H1 (cell line): ENCODE measurements around the gene TBX6. TPM values are rescaled to one million over a fixed set of nuclear protein-coding genes. Genes with fewer than 3 reads are reported as not detected.

Experiments used
- CTCF ChIA-PET: fragments of 300-600 bp; sonication (Branson Sonifier 250); formaldehyde crosslinking; loops from one replicate; lab custom pipeline; 2021; ENCODE audit not compliant: partially characterized antibody; lab: Charles Lee
- POLR2A ChIA-PET: fragments of 300-600 bp; sonication (Branson Sonifier 250); formaldehyde crosslinking; loops from one replicate; lab custom pipeline; 2021; ENCODE audit warnings: inconsistent platforms; ENCODE audit not compliant: partially characterized antibody; lab: Charles Lee
- DNase-seq, 2 experiments: peaks; one replicate each; pipeline versions ENCODE4 v3.0.0 to v3.0.0-alpha.2; 2010 to 2022; ENCODE audit warnings: low spot score in 2 of 2, low read depth in 1 of 2, mixed read lengths in 1 of 2
- FAIRE-seq: peaks from 2 replicates; lab custom pipeline; 2011; peaks lifted over from hg19 to GRCh38; lab: Jason Lieb, UNC
- H2AFZ ChIP-seq: 2 replicates; pipeline ENCODE4 v1.8.1; 2012; ENCODE audit warnings: low read length, inconsistent platforms
- H2AK5ac ChIP-seq: 2 replicates; pipeline ENCODE4 v1.6.1; 2013; ENCODE audit warnings: low read depth, low read length
- H2BK120ac ChIP-seq: replicated peaks from 2 replicates; pipeline ENCODE3; 2013; ENCODE audit warnings: low read depth, low read length, inconsistent platforms
- H2BK12ac ChIP-seq: 2 replicates; pipeline ENCODE4 v1.6.1; 2013; ENCODE audit warnings: low read depth, low read length
- H2BK15ac ChIP-seq: 2 replicates; pipeline ENCODE4 v1.6.1; 2013; ENCODE audit warnings: low read length
- H2BK20ac ChIP-seq: 2 replicates; pipeline ENCODE4 v1.6.1; 2013; ENCODE audit warnings: low read length
- H2BK5ac ChIP-seq: 2 replicates; pipeline ENCODE4 v1.6.1; 2013; ENCODE audit warnings: low read depth, low read length
- H3K14ac ChIP-seq: 2 replicates; pipeline ENCODE4 v1.6.1; 2013; ENCODE audit warnings: inconsistent platforms; ENCODE audit not compliant: insufficient read length
- H3K18ac ChIP-seq: 2 replicates; pipeline ENCODE4 v1.6.1; 2013; ENCODE audit warnings: low read length; ENCODE audit errors: extremely low read depth
- H3K23ac ChIP-seq: 2 replicates; pipeline ENCODE4 v1.6.1; 2013; ENCODE audit warnings: inconsistent platforms; ENCODE audit not compliant: insufficient read length
- H3K23me2 ChIP-seq: 2 replicates; pipeline ENCODE4 v1.6.1; 2013; ENCODE audit warnings: low read depth, low read length
- H3K27ac ChIP-seq: 2 replicates; pipeline ENCODE4 v1.6.1; 2011; ENCODE audit warnings: low read depth, low read length, inconsistent platforms
- H3K27me3 ChIP-seq, 4 experiments: replicated peaks in 1 of 4; 1 replicate in 1 of 4; 2 replicates in 3 of 4; pipeline versions ENCODE4 v1.6.1 to v1.8.1; 2011 to 2013; ENCODE audit warnings: low read length in 3 of 4, mild to moderate bottlenecking in 3 of 4, inconsistent platforms in 2 of 4, mixed read lengths in 2 of 4, moderate library complexity in 1 of 4; ENCODE audit not compliant: control insufficient read depth in 3 of 4, insufficient read depth in 3 of 4; ENCODE audit errors: extremely low read depth in 1 of 4
- H3K36me3 ChIP-seq, 4 experiments: 2 replicates each; pipeline versions ENCODE4 v1.6.1 to v1.8.1; 2011 to 2013; ENCODE audit warnings: mild to moderate bottlenecking in 4 of 4, low read length in 3 of 4, moderate library complexity in 2 of 4, control low read depth in 1 of 4, inconsistent platforms in 1 of 4; ENCODE audit not compliant: insufficient read depth in 4 of 4, control insufficient read depth in 2 of 4
- H3K4ac ChIP-seq: replicated peaks from 2 replicates; pipeline ENCODE3; 2013; ENCODE audit warnings: low read length, low read depth, mixed read lengths, inconsistent platforms; ENCODE audit not compliant: insufficient read length
- H3K4me1 ChIP-seq, 4 experiments: replicated peaks in 1 of 4; 1 replicate in 1 of 4; 2 replicates in 3 of 4; pipeline versions ENCODE4 v1.6.1 to v1.8.1; 2011 to 2013; ENCODE audit warnings: low read length in 3 of 4, inconsistent platforms in 2 of 4, mixed read lengths in 1 of 4; ENCODE audit not compliant: insufficient read depth in 4 of 4, control insufficient read depth in 3 of 4
- H3K4me2 ChIP-seq, 2 experiments: 2 replicates each; pipeline versions ENCODE4 v1.6.1 to v1.8.1; 2011 to 2013; ENCODE audit warnings: low read depth in 2 of 2, low read length in 2 of 2, control low read depth in 1 of 2, inconsistent platforms in 1 of 2, mild to moderate bottlenecking in 1 of 2; ENCODE audit not compliant: insufficient read depth in 1 of 2
- H3K4me3 ChIP-seq, 4 experiments: fragments of 200-600, 300-600 bp in 1 of 4; sonication (generic), shearing (Covaris generic), sonication (Bioruptor Twin) in 1 of 4; 2 replicates each; pipeline versions ENCODE4 v1.5.1 to v1.8.1; 2011 to 2016; ENCODE audit warnings: low read length in 4 of 4, low read depth in 3 of 4, control low read depth in 2 of 4, inconsistent platforms in 2 of 4, mild to moderate bottlenecking in 2 of 4, mixed read lengths in 1 of 4, moderate library complexity in 1 of 4; ENCODE audit not compliant: insufficient read depth in 2 of 4; ENCODE audit errors: extremely low read depth in 1 of 4
- H3K56ac ChIP-seq: replicated peaks from 2 replicates; pipeline ENCODE3; 2013; ENCODE audit warnings: low read depth, mild to moderate bottlenecking, mixed read lengths, low read length, inconsistent platforms; ENCODE audit not compliant: insufficient read length
- H3K79me1 ChIP-seq: 2 replicates; pipeline ENCODE4 v1.6.1; 2013; ENCODE audit warnings: low read depth, low read length, control low read depth
- H3K79me2 ChIP-seq, 2 experiments: 2 replicates each; pipeline versions ENCODE4 v1.6.1 to v1.8.1; 2012 to 2013; ENCODE audit warnings: low read length in 2 of 2, mild to moderate bottlenecking in 2 of 2, inconsistent platforms in 1 of 2; ENCODE audit not compliant: insufficient read depth in 2 of 2, control insufficient read depth in 1 of 2
- H3K9ac ChIP-seq, 4 experiments: replicated peaks in 1 of 4; 1 replicate in 1 of 4; 2 replicates in 3 of 4; pipeline versions ENCODE4 v1.6.1 to v1.8.1; 2011 to 2013; ENCODE audit warnings: low read depth in 3 of 4, low read length in 3 of 4, control low read depth in 2 of 4, mild to moderate bottlenecking in 2 of 4, moderate library complexity in 2 of 4, inconsistent platforms in 1 of 4; ENCODE audit errors: extremely low read depth in 1 of 4
- H3K9me3 ChIP-seq, 2 experiments: 2 replicates each; pipeline versions ENCODE4 v1.6.1 to v1.8.1; 2012 to 2013; ENCODE audit warnings: mild to moderate bottlenecking in 2 of 2, moderate library complexity in 2 of 2, control low read depth in 1 of 2, inconsistent platforms in 1 of 2, low read depth in 1 of 2, low read length in 1 of 2, mixed read lengths in 1 of 2; ENCODE audit not compliant: insufficient read depth in 2 of 2
- H4K20me1 ChIP-seq, 2 experiments: replicated peaks in 1 of 2; 2 replicates each; pipeline versions ENCODE3 to v1.8.1; 2011 to 2013; ENCODE audit warnings: inconsistent platforms in 2 of 2, low read length in 2 of 2, mild to moderate bottlenecking in 1 of 2; ENCODE audit not compliant: insufficient read depth in 2 of 2, control insufficient read depth in 1 of 2
- H4K5ac ChIP-seq: 2 replicates; pipeline ENCODE4 v1.6.1; 2013; ENCODE audit warnings: low read length, low read depth, mixed read lengths, inconsistent platforms; ENCODE audit not compliant: insufficient read length
- H4K8ac ChIP-seq: 2 replicates; pipeline ENCODE4 v1.8.0; 2013; ENCODE audit warnings: mild to moderate bottlenecking, moderate library complexity, low read length, inconsistent platforms; ENCODE audit not compliant: insufficient read depth; ENCODE audit errors: extremely low read depth
- H4K91ac ChIP-seq: replicated peaks from 2 replicates; pipeline ENCODE3; 2013; ENCODE audit warnings: low read length, mixed read lengths, inconsistent platforms; ENCODE audit not compliant: insufficient read length
- CREB1 ChIP-seq: IDR thresholded peaks from 2 replicates; pipeline ENCODE4 v1.6.1; 2012; ENCODE audit warnings: inconsistent platforms
- PHF8 ChIP-seq: fragments of 200-600 bp; sonication (generic); conservative IDR thresholded peaks from 2 replicates; pipeline ENCODE4 v1.7.1; 2012; ENCODE audit warnings: low read depth, mild to moderate bottlenecking, inconsistent platforms, low read length, moderate library complexity
- TAF7 ChIP-seq: optimal IDR thresholded peaks from 2 replicates; pipeline ENCODE3; 2011; ENCODE audit warnings: low read depth, mild to moderate bottlenecking, inconsistent platforms, low read length, moderate library complexity, borderline replicate concordance
- TCF12 ChIP-seq: IDR thresholded peaks from 2 replicates; pipeline ENCODE4 v1.6.1; 2011; ENCODE audit warnings: low read depth, mild to moderate bottlenecking, low read length
- WGBS, 2 experiments: shearing (Covaris generic) in 1 of 2; methylation state at CpG; one replicate each; pipeline versions ENCODE4 v1.1.6 to v1.1.7; 2013 to 2015; ENCODE audit warnings: low lambda C conversion rate in 2 of 2, mixed read lengths in 2 of 2, inconsistent platforms in 1 of 2, low coverage in 1 of 2, missing lambda C conversion rate in 1 of 2; ENCODE audit not compliant: insufficient replicate concordance in 2 of 2, insufficient coverage in 1 of 2, insufficient read length in 1 of 2; ENCODE audit errors: extremely low coverage in 1 of 2, missing lambda C conversion rate in 1 of 2; 5-methylcytosine and 5-hydroxymethylcytosine counted together
- polyA plus RNA-seq, 7 experiments: library from polyadenylated mRNA; depleted of rRNA in 3 of 7; stranded (reverse) in 5 of 7; unstranded in 2 of 7; fragments of >200 nt in 5 of 7; fragments of 200-250 nt in 2 of 7; gene quantifications; 1 replicate in 5 of 7; 2 replicates in 1 of 7; 4 replicates in 1 of 7; pipeline versions ENCODE4 v1.2.1 to v1.2.3, GENCODE V29; 2011 to 2013; ENCODE audit warnings: missing spikeins in 2 of 7, mixed read lengths in 2 of 7
- total RNA-seq: library from RNA; stranded (reverse); fragmentation: NEBNext Ultra II Directional; extraction: Animal tissue kit (Norgen Biotek cat#: 25700); gene quantifications from 2 replicates; pipeline ENCODE4 v1.2.1, GENCODE V29; 2021

TBX6 gene
- total and polyA plus RNA-seq, 2 of the 8 experiments (the other 6 are each of a cell fraction or from before 2014, with no cell fraction given) = 2.2 to 2.8 TPM

GRCh38 chr16:30139583-30140481 lies 48.1 kb upstream of the TBX6 start:
- no peaks in the 10 kb centered on the region for H3K79me1 ChIP-seq
- no peak overlapping the region for H2AFZ ChIP-seq
- H2BK15ac ChIP-seq = no peak overlapping the region
- no peak for FAIRE-seq
- no peak overlapping the region for H3K14ac ChIP-seq
- H3K9ac ChIP-seq = no peak overlapping the region
- H3K27me3 ChIP-seq = no peaks in the 10 kb centered on the region
- H2BK20ac ChIP-seq = no peak overlapping the region
- no peak overlapping the region for H4K5ac ChIP-seq
- no peak overlapping the region for H3K23ac ChIP-seq
- no peaks in the 10 kb centered on the region for H3K4me1 ChIP-seq
- DNase-seq = no peak
- H2BK12ac ChIP-seq = no peak overlapping the region
- H3K4ac ChIP-seq = no peak overlapping the region
- CTCF ChIA-PET = interaction anchor here (0.6 to 5.1 kb wide), 3 partner anchors 23 to 98 kb away, joined by 3 to 27 read pairs (median 4); partner anchors contain the start of gene GDPD3
- H3K27ac ChIP-seq = no peak overlapping the region
- H2BK120ac ChIP-seq = no peak overlapping the region
- no peaks in the 10 kb centered on the region for H3K9me3 ChIP-seq
- H4K8ac ChIP-seq = no peak overlapping the region
- no peaks in the 10 kb centered on the region for H4K20me1 ChIP-seq
- H3K36me3 ChIP-seq = no peaks in the 10 kb centered on the region
- H2AK5ac ChIP-seq = no peak overlapping the region
- no peak overlapping the region for H3K56ac ChIP-seq
- no peak overlapping the region for H3K4me3 ChIP-seq
- no peak overlapping the region for H3K4me2 ChIP-seq
- no peak overlapping the region for H4K91ac ChIP-seq
- 86% methylated on average over 13 of the region's 13 CpGs; no CpG with 5 or more reads in 1 of the 2 experiments for whole genome bisulfite sequencing, 2 experiments
- POLR2A ChIA-PET = interaction anchor here (0.7 to 1.2 kb wide), 2 partner anchors 26 to 88 kb away, joined by 3 to 4 read pairs; partner anchors contain the start of gene GDPD3
- no peak overlapping the region for H2BK5ac ChIP-seq
- TF ChIP-seq CREB1 (no peak), TCF12 (no peak), PHF8 (no peak), TAF7 (no peak)
- no peak overlapping the region for H3K18ac ChIP-seq
- H3K23me2 ChIP-seq = no peaks in the 10 kb centered on the region
- H3K79me2 ChIP-seq = no peaks in the 10 kb centered on the region
